Astrocyte (in vitro differentiated cells and primary cell): Measurements from ENCODE around the gene ZFAND2B.

Experiments used
- CTCF ChIP-seq: IDR thresholded peaks from 2 replicates; pipeline ENCODE4 v1.5.1; 2011; ENCODE audit warnings: low read depth, mild to moderate bottlenecking, inconsistent platforms, low read length, moderate library complexity; ENCODE audit not compliant: insufficient read depth
- EZH2 ChIP-seq: IDR thresholded peaks from 2 replicates; pipeline ENCODE4 v1.6.1; 2012; ENCODE audit warnings: mild to moderate bottlenecking, low read length, inconsistent platforms; ENCODE audit not compliant: insufficient read depth

GRCh38 chr2:219171231-219171651, 35.3 kb upstream of the ZFAND2B start:
- TF ChIP-seq CTCF = peak; percentile 86
- no peak for TF ChIP-seq EZH2
